HCT116 (cell line): ENCODE measurements around the gene ZFYVE19. TPM values are rescaled to one million over a fixed set of nuclear protein-coding genes. Genes with fewer than 3 reads are reported as not detected.

Experiments used
- ATAC-seq: fragments of 200-7000 bp; cut with Tn5 transposase; 2 replicates; pipeline ENCODE4 v1.9.1; 2020; ENCODE audit warnings: mild to moderate bottlenecking, moderate library complexity
- BruUV-seq: library from RNA; stranded (reverse); fragments of 400-500 nt; replicated peaks from 2 replicates; lab custom pipeline; 2021; lab: Mats Ljungman, UMichigan
- CTCF ChIA-PET: fragments of 300-600 bp; sonication (Branson Sonifier 250); formaldehyde crosslinking; loops from one replicate; lab custom pipeline; 2021; ENCODE audit warnings: antibody characterized with exemption; lab: Charles Lee
- POLR2A ChIA-PET: fragments of 300-600, 350-600 bp; sonication (Branson Sonifier 250); formaldehyde crosslinking; loops from one replicate; lab custom pipeline; 2021; ENCODE audit warnings: antibody characterized with exemption; lab: Charles Lee
- RAD21 ChIA-PET, 2 experiments: fragments of 300-600 bp; sonication (Branson Sonifier 250); formaldehyde crosslinking; loops; one replicate each; lab custom pipeline; 2023; ENCODE audit warnings: low total read pairs in 2 of 2; ENCODE audit not compliant: uncharacterized antibody in 2 of 2, unreplicated experiment in 2 of 2, low non-redundant PET in 1 of 2; lab: Charles Lee
- DNase-seq: peaks from one replicate; pipeline ENCODE4 v3.0.0-alpha.2; 2010; ENCODE audit warnings: low read depth, low spot score
- H2AFZ ChIP-seq: fragments of 200-600 bp; shearing (Covaris generic), sonication (generic); 2 replicates; pipeline ENCODE4 v1.6.1; 2017; ENCODE audit warnings: low read depth, mixed run types, mixed read lengths, antibody characterized with exemption, low read length; ENCODE audit not compliant: poor library complexity, severe bottlenecking
- H3K27ac ChIP-seq: 2 replicates; pipeline ENCODE4 v1.5.1; 2012; ENCODE audit warnings: low read depth, low read length
- H3K27me3 ChIP-seq: fragments of 200-600 bp; sonication (generic); 2 replicates; pipeline ENCODE4 v1.6.1; 2016; ENCODE audit warnings: mixed run types, low read length, mixed read lengths; ENCODE audit not compliant: insufficient read depth
- H3K36me3 ChIP-seq, 2 experiments: fragments of 200-500 bp in 1 of 2; fragments of 200-600 bp in 1 of 2; sonication (Bioruptor generic) in 1 of 2; sonication (generic) in 1 of 2; 2 replicates each; pipeline versions ENCODE4 v1.5.1 to v1.6.1; 2014 to 2016; ENCODE audit warnings: low read length in 2 of 2, inconsistent platforms in 1 of 2, mixed read lengths in 1 of 2, mixed run types in 1 of 2; ENCODE audit not compliant: insufficient read depth in 2 of 2, control insufficient read depth in 1 of 2
- H3K4me1 ChIP-seq, 2 experiments: fragments of 200-600 bp in 1 of 2; sonication (generic) in 1 of 2; 2 replicates each; pipeline versions ENCODE4 v1.5.1 to v1.6.1; 2012 to 2017; ENCODE audit warnings: low read length in 2 of 2, inconsistent platforms in 1 of 2, mild to moderate bottlenecking in 1 of 2, mixed read lengths in 1 of 2, mixed run types in 1 of 2, moderate library complexity in 1 of 2; ENCODE audit not compliant: insufficient read depth in 2 of 2, control insufficient read depth in 1 of 2
- H3K4me2 ChIP-seq: fragments of 200-600 bp; sonication (generic); 2 replicates; pipeline ENCODE4 v1.6.1; 2017; ENCODE audit warnings: mixed run types, low read length, mixed read lengths
- H3K4me3 ChIP-seq, 2 experiments: fragments of 200-600 bp in 1 of 2; sonication (generic) in 1 of 2; replicated peaks in 1 of 2; 2 replicates each; pipeline ENCODE4 v1.5.1; 2011 to 2016; ENCODE audit warnings: low read length in 2 of 2, control low read depth in 1 of 2, low read depth in 1 of 2, mild to moderate bottlenecking in 1 of 2, mixed read lengths in 1 of 2, mixed run types in 1 of 2
- H3K79me2 ChIP-seq: fragments of 200-600 bp; sonication (generic); 2 replicates; pipeline ENCODE4 v1.6.1; 2017; ENCODE audit warnings: mild to moderate bottlenecking, mixed run types, low read length, moderate library complexity, mixed read lengths; ENCODE audit not compliant: insufficient read depth
- H3K9ac ChIP-seq: fragments of 200-600 bp; sonication (generic); 2 replicates; pipeline ENCODE4 v1.6.1; 2016; ENCODE audit warnings: low read length, mixed read lengths
- H3K9me2 ChIP-seq: fragments of 200-600 bp; sonication (generic), shearing (Covaris generic); 2 replicates; pipeline ENCODE4 v1.6.1; 2017; ENCODE audit warnings: mixed run types, mild to moderate bottlenecking, moderate library complexity; ENCODE audit not compliant: insufficient read depth
- H3K9me3 ChIP-seq, 2 experiments: fragments of 200-500 bp in 1 of 2; fragments of 200-600 bp in 1 of 2; sonication (Bioruptor generic) in 1 of 2; sonication (generic) in 1 of 2; 2 replicates each; pipeline ENCODE4 v1.6.1; 2014 to 2017; ENCODE audit warnings: low read length in 2 of 2, mixed read lengths in 2 of 2, inconsistent platforms in 1 of 2, low read depth in 1 of 2, mild to moderate bottlenecking in 1 of 2, mixed run types in 1 of 2, moderate library complexity in 1 of 2; ENCODE audit not compliant: control insufficient read depth in 1 of 2, insufficient read depth in 1 of 2
- H4K20me1 ChIP-seq: fragments of 200-600 bp; sonication (generic), shearing (Covaris generic); 2 replicates; pipeline ENCODE4 v1.6.1; 2017; ENCODE audit warnings: mixed run types, mild to moderate bottlenecking, moderate library complexity; ENCODE audit not compliant: insufficient read depth
- CBX3 ChIP-seq: IDR thresholded peaks from 2 replicates; pipeline ENCODE4 v1.6.1; 2012; ENCODE audit warnings: low read depth
- CEBPB ChIP-seq: IDR thresholded peaks from 2 replicates; pipeline ENCODE4 v1.6.1; 2012; ENCODE audit warnings: low read depth
- POLR2A ChIP-seq: IDR thresholded peaks from 2 replicates; pipeline ENCODE4 v1.7.0; 2011; ENCODE audit warnings: borderline replicate concordance; ENCODE audit not compliant: insufficient read depth, insufficient read length; ENCODE audit errors: extremely low read depth
- POLR2AphosphoS5 ChIP-seq: IDR thresholded peaks from 2 replicates; pipeline ENCODE4 v1.6.1; 2011; ENCODE audit warnings: mild to moderate bottlenecking, low read depth, low read length, moderate library complexity
- RAD21 ChIP-seq: IDR thresholded peaks from 2 replicates; pipeline ENCODE4 v1.6.1; 2012; ENCODE audit warnings: low read depth, mild to moderate bottlenecking
- SIN3A ChIP-seq: IDR thresholded peaks from 2 replicates; pipeline ENCODE4 v1.6.1; 2012; ENCODE audit warnings: low read depth
- intact Hi-C: fragments of 100-400 bp; cut with micrococcal nuclease; formaldehyde crosslinking; loops from 2 replicates; pipeline ENCODE4 v1.10.0; 2022
- total RNA-seq: library from RNA; stranded (reverse); gene quantifications from one replicate; pipeline ENCODE4 v1.2.1, GENCODE V29; 2021; ENCODE audit not compliant: unreplicated experiment
- TF ChIP-seq, protein P1 (sequence below): IDR thresholded peaks from 2 replicates; pipeline ENCODE4 v1.6.1; 2011; ENCODE audit warnings: mild to moderate bottlenecking, low read length, moderate library complexity; ENCODE audit not compliant: insufficient replicate concordance; ENCODE audit errors: extremely low read depth

Gene ZFYVE19
- total RNA-seq, 1 experiment from 2014 or later: 29.1 TPM

DNA sequence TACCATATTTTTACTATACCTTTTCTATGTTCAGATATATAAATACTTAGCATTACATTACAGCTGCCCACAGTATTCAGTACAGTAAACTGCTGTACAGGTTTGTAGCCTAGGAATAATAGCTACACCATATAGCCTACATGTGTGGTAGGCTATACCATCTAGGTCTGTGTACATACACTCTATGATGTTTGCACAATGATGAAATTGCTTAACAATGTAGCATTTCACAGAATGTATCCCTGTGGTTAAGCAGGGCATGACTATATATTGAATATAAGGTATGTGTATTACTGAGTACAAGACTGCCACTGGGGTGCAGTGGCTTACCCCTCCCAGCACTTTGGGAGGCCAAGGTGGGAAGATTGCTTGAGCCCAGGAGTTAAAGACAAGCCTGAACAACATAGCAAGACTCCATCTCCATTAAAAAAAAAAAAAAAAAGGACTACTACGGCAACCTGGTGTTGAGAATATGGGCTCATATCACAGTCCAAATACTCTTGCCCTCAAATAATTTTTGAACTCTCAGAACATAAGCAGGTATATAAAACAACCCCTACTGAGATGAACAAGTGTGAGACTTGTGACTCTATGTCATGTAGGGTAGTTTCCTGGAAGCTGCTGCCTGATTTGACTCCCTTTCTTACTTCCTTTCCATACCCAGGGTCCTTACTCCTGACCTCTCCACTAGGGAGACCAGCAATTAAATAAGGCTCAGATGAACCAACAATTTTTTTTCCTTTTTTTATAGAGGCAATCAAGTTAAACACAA, 16.9 kb downstream of the ZFYVE19 start:
- POLR2A ChIA-PET: no interaction called here
- Histone ChIP-seq H3K9ac (no peak overlapping the region), H4K20me1 (no peaks in the 10 kb centered on the region), H3K4me2 (no peak overlapping the region), H3K36me3 (no peaks in the 10 kb centered on the region), H3K4me3 (no peak overlapping the region), H3K4me1 (peaks cover 17 to 20% of the 10 kb centered on the region in 2 experiments), H2AFZ (no peak overlapping the region), H3K79me2 (no peaks in the 10 kb centered on the region), H3K27me3 (no peaks in the 10 kb centered on the region), H3K27ac (no peak overlapping the region), H3K9me3 (no peaks in the 10 kb centered on the region), H3K9me2 (no peaks in the 10 kb centered on the region)
- DNase-seq (no peak), ATAC-seq (0 out of 2 replicates have a peak, but pooled peaks have one; percentile 36)
- no peak for TF ChIP-seq RAD21
- no peak for TF ChIP-seq CEBPB
- no peak for TF ChIP-seq POLR2AphosphoS5
- TF ChIP-seq, protein P1, sequence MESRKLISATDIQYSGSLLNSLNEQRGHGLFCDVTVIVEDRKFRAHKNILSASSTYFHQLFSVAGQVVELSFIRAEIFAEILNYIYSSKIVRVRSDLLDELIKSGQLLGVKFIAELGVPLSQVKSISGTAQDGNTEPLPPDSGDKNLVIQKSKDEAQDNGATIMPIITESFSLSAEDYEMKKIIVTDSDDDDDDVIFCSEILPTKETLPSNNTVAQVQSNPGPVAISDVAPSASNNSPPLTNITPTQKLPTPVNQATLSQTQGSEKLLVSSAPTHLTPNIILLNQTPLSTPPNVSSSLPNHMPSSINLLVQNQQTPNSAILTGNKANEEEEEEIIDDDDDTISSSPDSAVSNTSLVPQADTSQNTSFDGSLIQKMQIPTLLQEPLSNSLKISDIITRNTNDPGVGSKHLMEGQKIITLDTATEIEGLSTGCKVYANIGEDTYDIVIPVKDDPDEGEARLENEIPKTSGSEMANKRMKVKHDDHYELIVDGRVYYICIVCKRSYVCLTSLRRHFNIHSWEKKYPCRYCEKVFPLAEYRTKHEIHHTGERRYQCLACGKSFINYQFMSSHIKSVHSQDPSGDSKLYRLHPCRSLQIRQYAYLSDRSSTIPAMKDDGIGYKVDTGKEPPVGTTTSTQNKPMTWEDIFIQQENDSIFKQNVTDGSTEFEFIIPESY: no peak
- no peak for TF ChIP-seq SIN3A
- TF ChIP-seq CBX3: no peak
- no peak for TF ChIP-seq POLR2A
- CTCF ChIA-PET: no interaction called here
- RAD21 ChIA-PET: interaction anchor here in 1 of 2 experiments (0.6 kb wide), 1 partner anchor 236 kb away, joined by 4 read pairs; no protein-coding TSS in a partner anchor
- intact Hi-C loops: no loop called here
- no TSS peak for BruUV-seq
